Measurements from ENCODE around the gene ABLIM2.

The ABLIM2 gene

DNA sequence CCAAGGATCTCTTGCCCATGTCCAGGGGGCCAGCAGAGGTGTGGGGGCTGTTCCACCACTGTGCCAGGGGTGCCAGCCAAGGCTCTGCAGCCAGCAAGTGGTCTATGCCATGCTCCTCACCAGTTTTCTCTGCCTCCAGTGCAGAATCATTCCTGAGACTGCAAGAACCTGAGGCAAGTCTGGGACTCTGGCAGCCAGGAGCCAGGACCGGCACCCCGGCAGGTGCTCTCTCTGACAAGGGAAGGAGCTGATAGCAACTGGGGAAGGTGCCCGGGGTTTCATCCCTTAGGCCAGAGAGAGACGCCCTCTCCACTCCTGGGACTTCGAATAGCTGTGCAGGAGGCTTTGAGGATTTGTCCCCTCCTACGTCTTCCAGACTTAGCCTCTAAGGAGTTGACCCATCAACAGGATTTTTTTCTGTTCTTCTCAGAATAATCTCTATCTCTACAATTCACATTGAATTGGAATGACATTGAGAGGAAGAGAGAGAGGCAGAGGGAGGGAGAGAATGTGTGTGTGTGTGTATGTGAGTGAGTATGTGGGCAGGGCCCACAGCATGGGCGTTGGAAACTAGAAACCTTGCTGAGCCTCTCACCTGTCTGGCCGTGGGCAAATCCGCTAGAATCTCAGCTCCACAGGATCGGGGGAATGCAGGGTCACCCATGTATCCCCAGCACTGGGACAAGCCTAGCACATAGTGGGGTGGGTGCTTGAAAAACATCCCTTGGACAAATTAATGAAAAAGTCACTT is 144.5 kb downstream of the ABLIM2 start:
- TF ChIP-seq GLIS3 (CRISPR knock-in tag; IDR thresholded peaks at IDR 0.05): no peak
- TF ChIP-seq ZNF70 (CRISPR knock-in tag; IDR thresholded peaks at IDR 0.05): peak; percentile 97
- ATAC-seq: no peak

DNA sequence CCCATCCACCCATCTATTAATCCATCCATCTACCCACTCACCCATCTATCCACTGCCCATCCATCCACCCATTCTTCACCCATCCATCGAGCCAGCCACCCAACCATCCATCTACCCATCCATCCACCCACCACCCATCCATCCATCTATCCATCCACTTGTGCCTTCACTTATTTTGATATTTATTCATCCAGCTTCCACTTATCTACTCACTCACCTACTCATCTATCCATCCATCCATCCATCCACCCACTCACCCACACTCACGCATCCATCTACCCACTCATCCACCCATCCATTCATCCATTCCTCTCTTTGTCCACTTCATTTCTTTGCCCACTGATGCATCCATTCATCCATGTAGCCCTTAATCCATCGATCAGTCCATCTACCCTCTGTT is 146.1 kb downstream of the ABLIM2 start:
- TF ChIP-seq GLIS3 (CRISPR knock-in tag; IDR thresholded peaks at IDR 0.05) (no peak), ZC3H10 (CRISPR knock-in tag; IDR thresholded peaks at IDR 0.05) (no peak), CSDC2 (CRISPR knock-in tag; IDR thresholded peaks at IDR 0.05) (no peak), RARB (CRISPR knock-in tag; IDR thresholded peaks at IDR 0.05) (no peak), ZFP30 (CRISPR knock-in tag; IDR thresholded peaks at IDR 0.05) (no peak), TOX (CRISPR knock-in tag; IDR thresholded peaks at IDR 0.05; ENCODE audit: borderline replicate concordance) (no peak), ZNF8 (CRISPR knock-in tag; IDR thresholded peaks at IDR 0.05) (no peak), PPARA (CRISPR knock-in tag; IDR thresholded peaks at IDR 0.05; ENCODE audit: borderline replicate concordance) (no peak), ZNF70 (CRISPR knock-in tag; IDR thresholded peaks at IDR 0.05) (no peak), ZNF565 (CRISPR knock-in tag; conservative IDR thresholded peaks at IDR 0.05; ENCODE audit: low read depth) (no peak), ZFP3 (CRISPR knock-in tag; IDR thresholded peaks at IDR 0.05) (no peak)
- TF ChIP-seq, protein P1, sequence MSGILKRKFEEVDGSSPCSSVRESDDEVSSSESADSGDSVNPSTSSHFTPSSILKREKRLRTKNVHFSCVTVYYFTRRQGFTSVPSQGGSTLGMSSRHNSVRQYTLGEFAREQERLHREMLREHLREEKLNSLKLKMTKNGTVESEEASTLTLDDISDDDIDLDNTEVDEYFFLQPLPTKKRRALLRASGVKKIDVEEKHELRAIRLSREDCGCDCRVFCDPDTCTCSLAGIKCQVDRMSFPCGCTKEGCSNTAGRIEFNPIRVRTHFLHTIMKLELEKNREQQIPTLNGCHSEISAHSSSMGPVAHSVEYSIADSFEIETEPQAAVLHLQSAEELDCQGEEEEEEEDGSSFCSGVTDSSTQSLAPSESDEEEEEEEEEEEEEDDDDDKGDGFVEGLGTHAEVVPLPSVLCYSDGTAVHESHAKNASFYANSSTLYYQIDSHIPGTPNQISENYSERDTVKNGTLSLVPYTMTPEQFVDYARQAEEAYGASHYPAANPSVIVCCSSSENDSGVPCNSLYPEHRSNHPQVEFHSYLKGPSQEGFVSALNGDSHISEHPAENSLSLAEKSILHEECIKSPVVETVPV (CRISPR knock-in tag; IDR thresholded peaks at IDR 0.05): no peak
- TF ChIP-seq, protein P2, sequence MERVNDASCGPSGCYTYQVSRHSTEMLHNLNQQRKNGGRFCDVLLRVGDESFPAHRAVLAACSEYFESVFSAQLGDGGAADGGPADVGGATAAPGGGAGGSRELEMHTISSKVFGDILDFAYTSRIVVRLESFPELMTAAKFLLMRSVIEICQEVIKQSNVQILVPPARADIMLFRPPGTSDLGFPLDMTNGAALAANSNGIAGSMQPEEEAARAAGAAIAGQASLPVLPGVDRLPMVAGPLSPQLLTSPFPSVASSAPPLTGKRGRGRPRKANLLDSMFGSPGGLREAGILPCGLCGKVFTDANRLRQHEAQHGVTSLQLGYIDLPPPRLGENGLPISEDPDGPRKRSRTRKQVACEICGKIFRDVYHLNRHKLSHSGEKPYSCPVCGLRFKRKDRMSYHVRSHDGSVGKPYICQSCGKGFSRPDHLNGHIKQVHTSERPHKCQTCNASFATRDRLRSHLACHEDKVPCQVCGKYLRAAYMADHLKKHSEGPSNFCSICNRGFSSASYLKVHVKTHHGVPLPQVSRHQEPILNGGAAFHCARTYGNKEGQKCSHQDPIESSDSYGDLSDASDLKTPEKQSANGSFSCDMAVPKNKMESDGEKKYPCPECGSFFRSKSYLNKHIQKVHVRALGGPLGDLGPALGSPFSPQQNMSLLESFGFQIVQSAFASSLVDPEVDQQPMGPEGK (CRISPR knock-in tag; IDR thresholded peaks at IDR 0.05; ENCODE audit: borderline replicate concordance): no peak

DNA sequence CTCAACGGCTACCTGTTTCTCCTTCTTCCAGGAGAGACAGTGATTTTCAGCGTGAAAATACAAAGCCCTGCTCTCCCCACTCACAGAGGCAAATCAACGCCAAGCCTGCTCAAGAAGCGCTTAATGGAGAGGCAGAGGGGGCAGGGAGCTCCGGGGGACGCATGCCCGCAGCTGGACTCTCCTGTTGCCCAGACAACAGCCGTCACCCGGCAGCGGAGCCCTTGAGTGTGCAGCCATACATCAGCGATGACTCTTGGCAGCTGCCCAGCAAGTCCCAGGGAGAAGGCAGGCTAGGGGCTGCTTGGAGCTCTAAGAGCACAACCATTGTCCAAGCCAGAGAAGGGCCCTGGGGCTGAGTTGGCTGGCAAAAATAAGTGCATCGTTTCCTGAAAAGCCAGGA is 148.0 kb downstream of the ABLIM2 start:
- TF ChIP-seq, protein P1 (CRISPR knock-in tag; IDR thresholded peaks at IDR 0.05): no peak
- TF ChIP-seq, protein P3, sequence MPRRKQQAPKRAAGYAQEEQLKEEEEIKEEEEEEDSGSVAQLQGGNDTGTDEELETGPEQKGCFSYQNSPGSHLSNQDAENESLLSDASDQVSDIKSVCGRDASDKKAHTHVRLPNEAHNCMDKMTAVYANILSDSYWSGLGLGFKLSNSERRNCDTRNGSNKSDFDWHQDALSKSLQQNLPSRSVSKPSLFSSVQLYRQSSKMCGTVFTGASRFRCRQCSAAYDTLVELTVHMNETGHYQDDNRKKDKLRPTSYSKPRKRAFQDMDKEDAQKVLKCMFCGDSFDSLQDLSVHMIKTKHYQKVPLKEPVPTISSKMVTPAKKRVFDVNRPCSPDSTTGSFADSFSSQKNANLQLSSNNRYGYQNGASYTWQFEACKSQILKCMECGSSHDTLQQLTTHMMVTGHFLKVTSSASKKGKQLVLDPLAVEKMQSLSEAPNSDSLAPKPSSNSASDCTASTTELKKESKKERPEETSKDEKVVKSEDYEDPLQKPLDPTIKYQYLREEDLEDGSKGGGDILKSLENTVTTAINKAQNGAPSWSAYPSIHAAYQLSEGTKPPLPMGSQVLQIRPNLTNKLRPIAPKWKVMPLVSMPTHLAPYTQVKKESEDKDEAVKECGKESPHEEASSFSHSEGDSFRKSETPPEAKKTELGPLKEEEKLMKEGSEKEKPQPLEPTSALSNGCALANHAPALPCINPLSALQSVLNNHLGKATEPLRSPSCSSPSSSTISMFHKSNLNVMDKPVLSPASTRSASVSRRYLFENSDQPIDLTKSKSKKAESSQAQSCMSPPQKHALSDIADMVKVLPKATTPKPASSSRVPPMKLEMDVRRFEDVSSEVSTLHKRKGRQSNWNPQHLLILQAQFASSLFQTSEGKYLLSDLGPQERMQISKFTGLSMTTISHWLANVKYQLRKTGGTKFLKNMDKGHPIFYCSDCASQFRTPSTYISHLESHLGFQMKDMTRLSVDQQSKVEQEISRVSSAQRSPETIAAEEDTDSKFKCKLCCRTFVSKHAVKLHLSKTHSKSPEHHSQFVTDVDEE (CRISPR knock-in tag; IDR thresholded peaks at IDR 0.05): 0 out of 2 replicates have a peak, but pooled peaks have one; percentile 28
- no peak for TF ChIP-seq ZNF70 (CRISPR knock-in tag; IDR thresholded peaks at IDR 0.05)

More for the DNA sequence above, 146.1 kb downstream of the ABLIM2 start:
- no peak for ATAC-seq

DNA sequence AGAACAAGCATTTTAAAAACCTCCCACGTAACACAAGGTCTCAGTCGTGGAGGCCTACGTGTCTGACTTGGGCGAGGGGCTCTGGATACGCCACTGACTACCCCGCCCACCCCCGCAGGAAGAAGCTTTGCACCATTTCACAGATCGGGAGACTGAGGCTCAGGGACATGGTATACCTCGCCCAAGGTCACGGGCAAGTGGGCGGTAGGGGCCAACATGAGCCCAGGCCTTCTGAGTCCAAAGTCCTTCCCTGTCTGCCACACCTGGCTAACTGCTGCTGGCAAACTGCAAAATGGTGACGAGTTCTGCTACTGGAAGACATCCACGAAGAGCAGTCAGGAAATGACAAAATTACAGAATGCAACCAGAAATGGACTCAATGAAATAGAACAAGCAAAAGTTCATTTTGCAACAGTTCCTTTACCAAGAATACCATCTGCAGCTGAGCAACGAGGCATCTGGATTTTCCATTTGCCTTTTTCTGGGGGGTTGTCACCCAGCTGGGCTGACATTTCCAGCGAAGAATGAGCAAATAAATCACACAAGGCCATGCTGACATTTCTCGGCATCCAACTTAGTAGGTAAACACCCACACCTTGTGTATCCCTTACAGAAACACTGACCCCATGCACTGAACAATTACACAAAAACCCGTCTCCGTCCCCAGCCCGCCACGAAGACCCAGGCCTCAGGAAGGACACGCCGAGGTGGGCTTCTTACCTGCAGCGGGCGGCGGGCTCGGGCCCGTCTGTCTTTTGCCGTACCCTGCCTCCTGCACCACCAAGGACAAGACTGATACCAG is 148.7 kb downstream of the ABLIM2 start:
- TF ChIP-seq, protein P4, sequence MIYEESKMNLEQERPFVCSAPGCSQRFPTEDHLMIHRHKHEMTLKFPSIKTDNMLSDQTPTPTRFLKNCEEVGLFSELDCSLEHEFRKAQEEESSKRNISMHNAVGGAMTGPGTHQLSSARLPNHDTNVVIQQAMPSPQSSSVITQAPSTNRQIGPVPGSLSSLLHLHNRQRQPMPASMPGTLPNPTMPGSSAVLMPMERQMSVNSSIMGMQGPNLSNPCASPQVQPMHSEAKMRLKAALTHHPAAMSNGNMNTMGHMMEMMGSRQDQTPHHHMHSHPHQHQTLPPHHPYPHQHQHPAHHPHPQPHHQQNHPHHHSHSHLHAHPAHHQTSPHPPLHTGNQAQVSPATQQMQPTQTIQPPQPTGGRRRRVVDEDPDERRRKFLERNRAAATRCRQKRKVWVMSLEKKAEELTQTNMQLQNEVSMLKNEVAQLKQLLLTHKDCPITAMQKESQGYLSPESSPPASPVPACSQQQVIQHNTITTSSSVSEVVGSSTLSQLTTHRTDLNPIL (CRISPR knock-in tag; IDR thresholded peaks at IDR 0.05; ENCODE audit: low read depth): no peak
- TF ChIP-seq ZNF8 (CRISPR knock-in tag; IDR thresholded peaks at IDR 0.05): no peak
- TF ChIP-seq, protein P5, sequence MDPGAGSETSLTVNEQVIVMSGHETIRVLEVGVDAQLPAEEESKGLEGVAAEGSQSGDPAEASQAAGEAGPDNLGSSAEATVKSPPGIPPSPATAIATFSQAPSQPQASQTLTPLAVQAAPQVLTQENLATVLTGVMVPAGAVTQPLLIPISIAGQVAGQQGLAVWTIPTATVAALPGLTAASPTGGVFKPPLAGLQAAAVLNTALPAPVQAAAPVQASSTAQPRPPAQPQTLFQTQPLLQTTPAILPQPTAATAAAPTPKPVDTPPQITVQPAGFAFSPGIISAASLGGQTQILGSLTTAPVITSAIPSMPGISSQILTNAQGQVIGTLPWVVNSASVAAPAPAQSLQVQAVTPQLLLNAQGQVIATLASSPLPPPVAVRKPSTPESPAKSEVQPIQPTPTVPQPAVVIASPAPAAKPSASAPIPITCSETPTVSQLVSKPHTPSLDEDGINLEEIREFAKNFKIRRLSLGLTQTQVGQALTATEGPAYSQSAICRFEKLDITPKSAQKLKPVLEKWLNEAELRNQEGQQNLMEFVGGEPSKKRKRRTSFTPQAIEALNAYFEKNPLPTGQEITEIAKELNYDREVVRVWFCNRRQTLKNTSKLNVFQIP (CRISPR knock-in tag; IDR thresholded peaks at IDR 0.05; ENCODE audit: borderline replicate concordance, low read depth): no peak
- TF ChIP-seq ISL1 (CRISPR knock-in tag; IDR thresholded peaks at IDR 0.05): no peak
- TF ChIP-seq ZNF565 (CRISPR knock-in tag; conservative IDR thresholded peaks at IDR 0.05; ENCODE audit: low read depth): no peak
- TF ChIP-seq, protein P1 (CRISPR knock-in tag; IDR thresholded peaks at IDR 0.05): no peak
- no peak for ATAC-seq

More for the DNA sequence above, 148.0 kb downstream of the ABLIM2 start:
- ATAC-seq: peak; percentile 91

Measured in SK-N-SH treated with all-trans-retinoic acid at 6 μM for 48 hours (cell line).